ENCODE data around the gene FHDC1. TPM values are rescaled to one million over a fixed set of nuclear protein-coding genes. Genes with fewer than 3 reads are reported as not detected.

Gene FHDC1
- total RNA-seq, 2 donors from 2014 or later = 0.14 to 0.16 TPM

DNA sequence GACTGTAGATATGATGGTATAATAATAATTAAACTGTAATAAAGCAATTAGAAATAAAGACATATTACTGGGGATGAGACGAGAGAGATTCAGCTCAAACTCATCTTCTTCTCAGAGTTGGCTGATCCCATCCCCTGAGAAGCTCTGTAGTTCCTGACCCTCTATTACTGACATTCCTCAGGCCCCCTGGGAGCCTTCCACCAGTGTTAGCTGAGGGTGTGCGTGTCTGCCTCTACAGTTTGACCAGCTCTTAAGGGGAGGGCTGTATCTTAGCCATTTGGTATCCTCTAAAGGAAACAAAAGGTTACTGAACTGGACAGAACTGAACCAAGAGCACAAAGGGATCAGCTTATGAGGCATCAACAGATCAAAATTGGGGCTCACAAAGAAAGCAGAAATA lies 11.2 kb downstream of the FHDC1 start:
- no peak for DNase-seq (ENCODE audit: low spot score in 2 of 2)
- Mint-ChIP-seq H3K27ac (no peak overlapping the region), H3K36me3 (no peaks in the 10 kb centered on the region), H3K9me3 (no peaks in the 10 kb centered on the region)
- no peak for ATAC-seq

DNA sequence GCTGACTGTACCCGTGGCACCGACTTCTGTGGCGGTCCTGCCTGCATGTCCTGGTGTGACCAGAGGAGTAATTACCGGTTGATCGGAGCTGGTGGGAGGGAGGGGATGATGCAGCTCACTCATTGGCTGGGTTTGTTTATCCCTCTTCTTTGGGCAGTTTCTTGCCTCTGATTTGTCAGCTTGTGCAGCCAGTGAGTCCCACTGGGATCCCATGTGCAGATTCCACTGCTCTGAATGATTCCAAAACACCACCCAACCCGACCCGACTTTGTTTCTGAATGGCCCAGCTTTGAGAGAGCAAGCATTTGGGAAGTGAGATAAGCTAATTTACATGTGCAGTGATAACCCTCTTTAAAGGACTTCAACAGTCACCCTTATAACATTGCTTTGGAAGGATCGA lies 13.8 kb downstream of the FHDC1 start:
- DNase-seq (ENCODE audit: low spot score in 2 of 2) (no peak), ATAC-seq (no peak)
- H3K9me3 Mint-ChIP-seq = no peaks in the 10 kb centered on the region
- no peaks in the 10 kb centered on the region for H3K36me3 Mint-ChIP-seq
- H3K27ac Mint-ChIP-seq = no peak overlapping the region

DNA sequence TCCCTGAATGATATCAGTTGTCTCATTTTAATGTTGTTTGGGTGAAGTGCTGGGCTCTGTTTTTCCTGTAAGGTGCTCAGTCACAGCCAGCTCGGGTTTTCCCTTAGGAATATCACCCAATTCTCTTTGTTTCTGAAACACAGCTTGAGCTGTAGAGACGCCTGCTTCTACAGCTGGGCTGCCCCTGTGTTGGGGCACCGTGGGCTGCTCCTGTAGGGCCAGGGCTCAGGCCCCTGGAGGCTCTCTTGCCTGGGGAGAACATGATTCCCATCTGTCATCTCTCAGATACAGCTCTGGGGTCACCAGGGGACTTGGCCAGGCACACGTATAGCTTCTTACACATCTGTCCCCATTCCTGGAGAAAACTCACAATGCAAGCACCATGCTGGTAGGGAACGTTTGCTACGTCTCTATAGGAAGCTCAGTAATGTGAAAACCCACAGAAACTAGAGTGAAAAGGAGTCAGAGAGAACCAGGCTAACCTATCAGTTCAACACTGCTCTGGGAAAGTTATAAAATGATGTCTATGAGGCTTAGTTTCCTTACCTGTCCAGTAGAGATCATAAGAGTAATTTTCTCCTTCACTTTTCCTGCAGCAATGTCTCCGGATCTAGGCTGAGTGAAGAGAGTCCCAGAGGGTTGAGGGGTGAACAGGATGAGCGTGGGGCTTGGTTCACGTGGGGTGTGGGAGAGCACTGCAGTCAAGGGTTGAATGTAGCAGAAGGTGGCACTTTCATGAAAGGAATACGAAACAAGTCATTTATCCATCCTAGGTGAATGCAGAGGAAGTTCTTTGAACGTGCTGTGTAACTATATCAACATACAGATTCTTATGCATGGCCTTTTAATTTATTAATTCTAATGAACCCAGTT lies 14.5 kb downstream of the FHDC1 start:
- Mint-ChIP-seq H3K27ac (no peak overlapping the region), H3K9me3 (no peaks in the 10 kb centered on the region), H3K36me3 (no peaks in the 10 kb centered on the region)
- DNase-seq (ENCODE audit: low spot score in 2 of 2) (no peak), ATAC-seq (no peak)

DNA sequence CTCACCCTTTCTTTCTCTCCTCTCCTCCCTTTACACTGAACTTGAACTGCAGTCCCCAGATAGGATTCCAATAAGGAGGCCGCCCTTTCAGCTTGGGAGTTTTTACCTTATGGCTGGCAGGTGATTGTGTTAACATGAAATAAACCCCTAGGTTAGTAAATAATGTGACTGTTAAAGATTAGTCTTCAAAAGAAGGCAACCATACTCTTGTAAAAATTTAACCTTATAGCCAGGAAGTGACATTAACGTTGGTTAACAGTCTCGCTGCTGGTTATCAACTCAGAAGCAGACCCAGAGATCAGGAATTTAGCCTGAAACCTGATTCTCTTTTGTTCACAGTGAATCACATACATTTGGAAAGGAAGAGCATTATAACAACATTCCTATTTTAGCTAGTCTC lies 15.2 kb downstream of the FHDC1 start:
- ATAC-seq = no peak
- H3K36me3 Mint-ChIP-seq = no peaks in the 10 kb centered on the region

DNA sequence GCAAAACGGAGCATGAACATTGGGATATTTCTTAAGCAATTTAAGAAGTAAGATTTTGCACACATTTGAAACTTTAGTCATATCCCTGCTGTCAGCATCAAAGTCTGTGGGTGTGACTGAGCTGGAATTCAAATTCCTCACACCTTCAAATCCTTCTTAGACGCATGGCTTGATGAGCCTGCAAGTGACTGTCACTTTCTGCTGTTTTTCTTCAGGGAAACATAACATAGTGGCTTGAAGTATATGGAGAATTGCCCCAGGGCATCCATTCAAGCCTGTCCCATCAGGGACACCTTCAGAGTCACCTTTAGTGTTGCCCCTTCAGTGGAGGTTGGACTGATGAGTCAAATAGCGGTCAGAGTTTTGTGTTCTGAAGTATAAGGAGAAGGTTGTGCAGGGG lies 17.4 kb downstream of the FHDC1 start:
- Mint-ChIP-seq H3K9me3 (no peaks in the 10 kb centered on the region), H3K27ac (no peak overlapping the region), H3K36me3 (no peaks in the 10 kb centered on the region)
- no peak for DNase-seq (ENCODE audit: low spot score in 2 of 2)
- no peak for ATAC-seq

More for the DNA sequence above, 15.2 kb downstream of the FHDC1 start:
- no peak overlapping the region for H3K27ac Mint-ChIP-seq
- no peaks in the 10 kb centered on the region for H3K9me3 Mint-ChIP-seq
- DNase-seq (ENCODE audit: low spot score in 2 of 2) = no peak

DNA sequence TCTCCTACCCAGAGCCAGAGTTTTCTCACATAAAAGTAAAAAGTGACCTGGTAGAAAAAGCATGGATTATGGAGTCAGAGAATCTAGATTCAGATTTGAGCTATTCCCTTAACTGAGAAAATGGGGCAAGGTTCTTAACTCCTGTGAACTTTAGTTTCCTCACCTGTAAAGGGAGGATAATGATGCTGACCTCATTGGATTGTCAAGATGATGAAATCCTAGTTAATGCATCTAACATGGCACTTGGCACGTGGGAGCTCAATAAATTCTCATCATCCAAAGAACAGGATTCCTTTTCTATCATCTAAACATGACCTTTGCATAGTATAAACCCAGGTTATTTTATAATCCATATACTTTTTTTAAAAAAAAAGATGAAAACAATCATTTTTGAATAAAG lies 18.6 kb downstream of the FHDC1 start:
- ATAC-seq (no peak), DNase-seq (ENCODE audit: low spot score in 2 of 2) (no peak)
- Mint-ChIP-seq H3K9me3 (no peaks in the 10 kb centered on the region), H3K36me3 (no peaks in the 10 kb centered on the region), H3K27ac (no peak overlapping the region)

DNA sequence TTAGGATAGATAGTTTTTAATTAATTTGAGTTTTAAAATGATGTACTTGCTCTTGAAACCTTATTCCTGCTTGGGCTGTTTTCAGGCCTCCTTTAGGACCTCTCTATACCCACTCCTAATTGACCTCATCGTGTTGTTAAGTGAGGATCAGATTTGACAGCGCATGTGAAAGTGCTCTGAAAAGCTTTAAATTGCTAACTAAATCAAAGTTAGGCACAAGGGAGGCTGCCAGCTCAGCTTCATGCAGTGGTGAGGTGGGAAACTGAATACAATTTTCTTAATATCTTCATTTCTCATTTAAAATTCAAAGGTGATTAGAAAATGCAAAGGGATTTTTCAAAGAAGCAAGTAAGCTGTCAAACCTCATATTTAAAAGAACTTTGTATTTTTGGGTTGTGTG lies 20.0 kb downstream of the FHDC1 start:
- H3K36me3 Mint-ChIP-seq = no peaks in the 10 kb centered on the region
- H3K9me3 Mint-ChIP-seq = no peaks in the 10 kb centered on the region
- DNase-seq (ENCODE audit: low spot score in 2 of 2) (no peak), ATAC-seq (no peak)
- peak overlapping the region in 1 of 2 donors; percentile 9 for H3K27ac Mint-ChIP-seq

DNA sequence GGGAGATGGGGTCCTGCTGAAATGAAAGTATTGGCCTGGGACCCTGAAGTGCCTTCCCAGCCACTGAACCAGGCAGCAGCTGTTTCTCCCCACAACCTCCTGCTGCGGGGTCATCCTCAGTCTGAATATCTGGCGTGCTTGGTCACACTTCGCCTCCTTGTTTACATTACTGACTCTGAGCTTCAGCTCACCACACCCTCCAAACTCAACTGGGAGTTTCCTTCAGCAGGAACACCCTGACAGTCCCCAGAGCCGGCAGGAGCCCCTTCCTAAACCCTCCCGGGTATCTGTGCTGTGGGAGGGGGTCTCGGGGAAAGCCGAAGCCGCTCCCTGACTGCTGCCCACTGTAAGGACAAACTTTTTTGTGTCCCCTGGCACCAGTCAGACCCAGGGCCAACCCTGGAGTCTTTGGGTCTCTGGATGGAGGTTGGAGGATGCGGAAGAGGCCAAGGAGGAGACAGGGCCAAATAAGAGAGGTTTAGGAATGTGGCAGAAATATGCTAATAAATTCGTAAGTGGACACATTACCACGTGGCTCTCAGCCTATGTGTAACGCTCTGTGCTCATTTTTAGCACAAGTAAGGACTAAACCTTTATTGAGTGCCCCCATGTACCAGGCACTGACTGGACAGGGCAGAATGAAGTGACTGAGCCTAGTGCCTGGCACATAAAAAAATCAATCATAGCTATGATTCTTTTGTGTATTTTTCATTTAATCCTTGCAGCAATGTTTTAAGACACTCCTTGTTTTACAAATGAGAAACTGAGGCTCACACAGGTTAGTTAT lies 20.7 kb downstream of the FHDC1 start:
- DNase-seq (ENCODE audit: low spot score in 2 of 2) = no peak
- Mint-ChIP-seq H3K36me3 (no peaks in the 10 kb centered on the region), H3K9me3 (no peaks in the 10 kb centered on the region), H3K27ac (no peak overlapping the region)
- ATAC-seq = no peak

DNA sequence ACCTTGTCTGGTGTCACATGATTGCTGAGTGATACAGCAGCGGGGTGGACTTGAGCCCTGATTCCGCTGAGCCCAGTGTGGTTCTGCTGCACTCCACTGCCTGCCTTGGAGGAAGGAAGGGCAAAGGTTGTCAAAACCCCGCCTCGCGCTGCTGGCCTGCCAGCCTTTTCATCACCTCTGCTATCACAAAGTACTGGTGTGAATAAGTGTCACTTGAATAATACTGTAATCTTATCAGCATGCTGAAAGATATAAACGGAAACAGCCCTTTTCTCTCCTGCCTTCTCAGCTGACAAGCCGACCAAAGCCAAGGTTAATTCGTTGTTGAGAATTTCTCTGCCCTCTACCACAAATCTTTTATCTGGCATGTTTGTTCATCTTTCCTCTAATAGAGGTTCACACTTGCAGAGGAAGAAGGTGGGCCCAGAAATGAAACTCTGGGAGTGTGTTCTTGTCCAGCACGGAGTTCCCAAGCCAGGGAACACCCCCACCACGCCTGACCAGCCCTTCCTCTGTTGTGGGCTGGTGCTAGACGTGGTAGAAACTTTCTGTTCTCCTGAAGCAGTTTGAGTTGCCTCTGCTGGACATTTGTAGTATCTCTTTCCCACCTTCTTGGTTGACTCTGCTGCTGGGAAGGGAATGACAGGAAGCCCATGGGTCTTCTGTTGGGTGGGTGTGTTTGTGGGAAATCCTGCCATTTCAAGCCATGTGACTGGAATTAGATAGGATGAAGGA lies 21.5 kb downstream of the FHDC1 start:
- ATAC-seq = no peak

DNA sequence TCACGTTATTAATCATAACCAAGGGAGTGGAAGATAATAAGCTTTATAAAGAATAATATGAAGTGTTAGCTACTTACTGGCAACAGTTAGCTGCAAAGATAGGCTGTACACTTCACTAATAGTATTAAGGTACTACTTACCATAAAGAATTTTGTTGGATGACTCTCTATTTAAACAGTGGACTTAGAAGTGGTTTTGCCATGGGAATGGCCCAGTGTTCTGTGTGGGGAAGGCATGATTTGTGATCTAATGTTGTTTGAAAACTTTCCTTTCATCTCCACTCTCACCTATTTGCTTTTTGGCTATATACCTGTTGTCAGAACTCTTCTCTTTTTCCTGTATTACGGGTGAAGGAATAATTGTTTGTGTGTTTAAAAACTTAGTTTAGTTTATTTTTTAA lies 23.0 kb downstream of the FHDC1 start:
- Mint-ChIP-seq H3K9me3 (no peaks in the 10 kb centered on the region), H3K27ac (no peak overlapping the region), H3K36me3 (no peaks in the 10 kb centered on the region)
- ATAC-seq (no peak), DNase-seq (ENCODE audit: low spot score in 2 of 2) (no peak)

More for the DNA sequence above, 21.5 kb downstream of the FHDC1 start:
- Mint-ChIP-seq H3K36me3 (no peaks in the 10 kb centered on the region), H3K9me3 (no peaks in the 10 kb centered on the region), H3K27ac (no peak overlapping the region)
- no peak for DNase-seq (ENCODE audit: low spot score in 2 of 2)

DNA sequence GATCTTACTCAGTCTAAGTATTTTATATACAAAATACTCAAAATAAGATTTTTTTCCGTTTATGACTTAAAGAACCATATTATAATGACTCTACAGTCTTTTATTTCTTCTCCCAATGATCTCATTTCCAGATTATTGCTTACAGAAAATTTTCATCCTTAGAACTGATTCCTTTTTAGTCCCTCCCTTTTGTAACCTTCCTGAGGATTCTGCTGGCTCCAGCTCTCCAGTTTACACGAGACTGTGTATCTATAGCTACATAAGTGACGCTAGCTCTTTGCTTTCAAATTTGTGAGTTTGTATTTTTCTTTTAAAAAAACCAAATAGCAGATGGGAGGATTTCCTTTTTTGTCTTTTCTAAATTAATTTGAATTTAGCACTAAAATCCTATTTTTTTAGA lies 24.0 kb downstream of the FHDC1 start:
- Mint-ChIP-seq H3K9me3 (no peaks in the 10 kb centered on the region), H3K36me3 (no peaks in the 10 kb centered on the region), H3K27ac (no peak overlapping the region)
- ATAC-seq = no peak
- no peak for DNase-seq (ENCODE audit: low spot score in 2 of 2)

DNA sequence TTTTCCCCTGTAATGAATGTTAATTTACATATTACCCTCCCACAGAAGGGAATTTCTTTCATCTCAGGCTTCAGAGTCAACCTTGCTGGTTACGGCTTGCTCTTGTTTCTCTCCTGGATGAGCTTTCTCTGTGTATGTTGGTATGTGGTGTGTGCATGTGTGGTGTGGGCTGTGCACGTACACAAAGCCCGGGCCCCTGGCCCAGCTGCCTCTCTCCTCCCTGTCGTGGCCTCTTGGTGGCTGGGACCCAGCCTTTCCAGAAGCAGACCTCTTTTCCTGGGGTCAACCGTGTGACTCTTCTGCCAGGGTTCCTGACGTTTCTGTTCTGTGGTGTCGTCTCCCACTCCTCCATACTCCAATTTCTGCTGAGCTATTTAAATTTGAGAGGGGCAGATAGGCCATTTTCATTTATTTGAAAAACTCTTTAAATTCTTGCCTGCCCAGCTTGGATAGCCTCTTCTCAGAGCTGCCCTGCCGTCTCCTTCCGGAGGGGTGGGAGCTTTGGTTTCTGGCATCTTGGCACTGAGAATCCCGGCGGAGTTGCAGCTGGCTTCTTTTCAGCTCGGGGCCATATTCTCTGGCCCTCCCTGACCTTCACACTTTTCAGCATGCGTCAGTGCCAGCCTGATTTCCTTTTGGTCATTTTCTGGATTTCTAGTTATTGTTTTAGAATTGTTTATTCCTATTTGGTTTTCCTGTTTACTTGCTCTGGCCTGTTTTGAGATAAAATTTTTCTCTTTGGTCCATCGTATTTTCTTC lies 25.1 kb downstream of the FHDC1 start:
- no peaks in the 10 kb centered on the region for H3K36me3 Mint-ChIP-seq
- H3K27ac Mint-ChIP-seq = no peak overlapping the region
- no peaks in the 10 kb centered on the region for H3K9me3 Mint-ChIP-seq
- no peak for ATAC-seq
- no peak for DNase-seq (ENCODE audit: low spot score in 2 of 2)

DNA sequence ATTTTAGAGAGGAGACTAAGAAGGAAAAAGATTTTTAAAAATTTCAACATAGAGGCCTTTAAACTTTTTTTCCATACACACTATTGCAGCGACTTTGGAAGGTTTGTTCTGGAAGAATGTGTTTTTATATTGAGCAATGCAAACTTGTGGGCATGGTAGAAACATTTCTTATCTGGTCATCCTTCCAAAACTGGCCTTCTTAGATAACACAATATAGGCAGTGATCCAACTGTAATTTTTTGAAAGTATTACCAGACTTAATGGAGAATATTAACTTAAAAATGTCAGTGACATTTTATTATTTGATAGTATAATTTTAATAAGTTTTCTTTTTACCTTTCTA lies 25.6 kb downstream of the FHDC1 start:
- Mint-ChIP-seq H3K9me3 (no peaks in the 10 kb centered on the region), H3K27ac (no peak overlapping the region), H3K36me3 (no peaks in the 10 kb centered on the region)
- DNase-seq (ENCODE audit: low spot score in 2 of 2) (no peak), ATAC-seq (no peak)

DNA sequence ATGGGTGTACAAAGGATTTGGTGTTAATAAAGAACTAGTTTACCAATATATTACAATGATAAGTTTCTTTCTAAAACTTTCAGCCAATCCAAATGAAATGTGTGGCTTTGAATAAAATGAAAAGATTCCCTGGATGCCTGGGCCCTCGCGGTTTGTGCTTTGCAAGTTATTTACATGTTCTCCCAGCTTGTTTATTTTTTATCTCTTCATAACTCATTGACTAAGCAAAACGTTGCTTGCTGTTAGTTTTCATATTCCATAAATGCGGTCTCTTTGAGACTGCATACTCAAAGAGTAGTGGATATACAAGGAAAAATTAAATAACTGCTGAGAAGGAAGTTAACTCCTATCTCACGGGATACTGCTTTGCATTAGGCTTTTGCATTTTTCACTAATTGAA lies 26.0 kb downstream of the FHDC1 start:
- Mint-ChIP-seq H3K27ac (no peak overlapping the region), H3K36me3 (no peaks in the 10 kb centered on the region), H3K9me3 (no peaks in the 10 kb centered on the region)
- ATAC-seq (no peak), DNase-seq (ENCODE audit: low spot score in 2 of 2) (no peak)

DNA sequence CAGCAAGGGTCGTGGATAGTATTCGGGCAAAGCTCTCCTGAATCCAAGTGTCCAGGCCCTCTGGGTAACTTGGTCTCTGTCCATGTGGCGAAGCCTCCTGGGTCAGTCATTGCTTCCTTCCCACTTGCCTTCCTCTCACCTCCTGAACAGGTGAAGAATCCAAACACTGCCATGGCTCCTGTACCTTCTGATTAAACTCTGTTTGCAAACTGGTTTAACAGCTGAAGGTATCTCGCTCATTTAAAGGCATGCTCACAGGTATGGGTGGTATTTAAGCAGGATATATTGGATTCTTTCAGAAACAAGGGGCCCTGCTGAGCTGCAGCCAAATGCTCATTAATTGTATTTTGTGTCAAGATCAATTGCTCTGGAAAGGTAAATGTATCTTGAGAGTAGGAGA lies 28.2 kb downstream of the FHDC1 start:
- H3K27ac Mint-ChIP-seq = no peak overlapping the region
- no peaks in the 10 kb centered on the region for H3K36me3 Mint-ChIP-seq
- DNase-seq (ENCODE audit: low spot score in 2 of 2) (no peak), ATAC-seq (no peak)
- no peaks in the 10 kb centered on the region for H3K9me3 Mint-ChIP-seq

DNA sequence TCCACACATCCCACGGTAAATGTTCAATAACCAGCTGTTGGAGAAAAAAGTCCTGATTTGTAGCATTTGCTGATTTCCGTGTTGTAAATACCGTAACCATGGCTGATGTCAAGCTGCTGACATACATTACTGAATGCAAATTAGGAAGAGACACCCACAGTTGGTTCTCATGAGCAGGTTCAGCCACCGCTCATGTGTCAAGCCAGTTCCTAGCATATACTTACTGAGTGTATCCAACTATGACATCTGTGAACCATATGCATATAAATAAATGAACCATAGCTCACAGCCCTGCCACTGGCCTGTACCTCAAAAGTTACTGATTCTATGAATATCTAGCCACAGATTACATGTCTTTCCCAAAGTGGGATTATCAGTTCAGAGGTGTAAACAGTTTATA lies 29.5 kb downstream of the FHDC1 start:
- no peak for DNase-seq (ENCODE audit: low spot score in 2 of 2)
- H3K9me3 Mint-ChIP-seq = no peaks in the 10 kb centered on the region
- H3K27ac Mint-ChIP-seq = no peak overlapping the region
- no peak for ATAC-seq
- no peaks in the 10 kb centered on the region for H3K36me3 Mint-ChIP-seq

DNA sequence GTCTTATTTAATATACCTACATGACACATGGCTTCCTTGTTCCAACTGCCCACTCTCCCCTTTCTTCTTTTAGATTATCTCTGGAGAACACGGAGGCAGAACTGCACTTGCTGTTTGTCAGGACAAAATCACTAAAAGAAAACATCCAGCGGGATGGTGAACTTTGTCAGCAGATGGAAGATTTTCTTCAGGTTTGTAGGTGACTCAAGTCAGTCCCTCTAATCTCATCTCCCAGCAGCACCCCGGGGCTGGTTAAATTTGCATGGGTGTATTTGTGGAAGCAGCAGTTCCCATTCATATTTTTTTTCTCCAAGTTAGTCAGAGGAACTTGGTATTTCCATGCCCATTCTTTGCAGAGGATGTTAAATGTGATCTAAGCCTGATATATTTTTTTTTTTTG lies 31.8 kb downstream of the FHDC1 start:
- no peak for DNase-seq (ENCODE audit: low spot score in 2 of 2)
- Mint-ChIP-seq H3K36me3 (no peaks in the 10 kb centered on the region), H3K9me3 (no peaks in the 10 kb centered on the region), H3K27ac (no peak overlapping the region)
- no peak for ATAC-seq
